ENCODE measurements around the gene PROK1.

PROK1 gene

DNA sequence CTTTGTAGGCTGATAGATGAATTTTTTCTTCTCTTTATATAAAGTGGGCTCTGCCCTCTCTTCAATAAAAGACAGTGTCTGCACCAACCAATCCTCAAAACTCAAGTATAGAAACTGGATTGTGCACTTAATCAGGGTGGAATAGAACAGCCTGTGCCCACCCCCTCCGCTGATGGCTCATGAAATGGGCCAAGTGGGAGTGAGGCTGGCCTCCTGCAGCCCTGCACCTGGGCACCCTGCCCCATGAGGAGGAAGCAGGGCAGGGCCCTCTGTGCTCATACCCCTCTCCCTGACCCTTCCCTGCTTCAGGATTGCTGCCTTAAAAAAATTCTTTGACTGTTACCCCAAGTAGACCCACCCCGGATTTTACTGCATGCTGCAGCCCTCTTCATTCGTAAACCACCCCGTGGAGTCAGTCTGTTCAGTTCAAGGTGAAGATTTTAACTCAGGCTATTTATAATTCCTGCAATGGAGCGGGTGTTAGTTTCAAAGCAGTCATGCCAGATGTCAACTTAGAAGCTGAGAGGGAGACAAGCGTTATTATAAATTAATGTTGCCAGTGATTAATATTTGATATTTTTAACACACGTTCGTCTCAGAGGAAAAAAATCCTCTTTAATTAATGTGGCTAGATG, 15.8 kb downstream of the PROK1 start:
- no peak for FAIRE-seq

DNA sequence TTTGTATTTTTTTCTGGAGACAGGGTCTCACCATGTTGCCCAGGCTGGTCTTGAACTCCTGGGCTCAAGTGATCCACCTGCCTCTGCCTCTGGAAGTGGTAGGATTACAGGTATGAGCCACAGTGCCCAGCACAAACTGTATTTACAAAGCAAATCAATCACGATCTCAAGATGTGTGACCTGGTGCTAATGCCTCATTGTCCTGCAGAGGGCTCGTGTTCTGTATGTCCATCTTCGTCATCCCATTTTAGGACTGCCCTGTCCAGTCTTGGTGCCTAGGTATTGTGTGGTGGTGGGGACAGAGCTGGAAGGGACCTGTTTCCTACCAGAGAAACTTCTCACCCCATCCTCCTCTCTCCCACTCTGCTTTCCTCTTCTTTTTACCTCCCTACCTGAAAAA, 20.2 kb downstream of the PROK1 start:
- no peak for FAIRE-seq

DNA sequence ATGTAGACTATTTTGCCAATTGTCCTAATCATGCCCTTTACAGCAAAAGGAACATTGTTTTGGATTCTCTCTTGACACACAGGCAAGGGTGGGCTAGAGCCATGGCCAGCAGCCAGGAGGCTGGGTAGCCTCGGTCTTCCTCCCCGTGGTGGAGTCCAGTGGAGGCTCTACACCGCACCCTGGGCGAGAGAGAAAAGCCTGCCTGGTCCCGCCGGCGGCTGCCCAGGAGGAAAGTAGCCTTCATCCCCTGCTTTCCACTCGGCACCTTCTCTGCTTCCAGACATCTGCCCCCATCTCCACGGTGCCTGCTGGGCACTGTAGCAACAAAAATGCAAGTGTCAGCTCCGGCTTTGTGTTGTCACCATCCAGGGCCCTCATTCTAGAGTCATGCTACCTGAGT, 21.6 kb downstream of the PROK1 start:
- no peak for FAIRE-seq

DNA sequence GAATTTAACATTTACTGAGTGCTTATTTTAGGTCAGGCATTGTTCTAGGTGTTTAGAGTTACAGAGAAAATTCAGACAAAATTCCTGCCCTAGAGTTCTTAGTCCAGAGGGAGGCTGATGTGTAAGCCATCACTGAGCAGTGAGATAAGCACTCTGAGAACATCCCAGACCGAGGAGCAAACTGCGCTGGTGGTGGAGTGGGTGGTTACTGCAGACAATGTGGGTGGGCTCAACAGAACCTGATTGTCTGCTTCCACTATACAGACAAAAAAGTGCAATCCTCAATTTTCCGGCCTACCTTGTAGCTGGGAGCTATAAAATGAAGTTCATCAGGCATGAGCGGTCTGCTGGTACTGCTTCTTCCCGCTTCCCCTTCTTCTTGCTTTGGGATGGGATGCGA, 23.5 kb downstream of the PROK1 start:
- no peak for FAIRE-seq

DNA sequence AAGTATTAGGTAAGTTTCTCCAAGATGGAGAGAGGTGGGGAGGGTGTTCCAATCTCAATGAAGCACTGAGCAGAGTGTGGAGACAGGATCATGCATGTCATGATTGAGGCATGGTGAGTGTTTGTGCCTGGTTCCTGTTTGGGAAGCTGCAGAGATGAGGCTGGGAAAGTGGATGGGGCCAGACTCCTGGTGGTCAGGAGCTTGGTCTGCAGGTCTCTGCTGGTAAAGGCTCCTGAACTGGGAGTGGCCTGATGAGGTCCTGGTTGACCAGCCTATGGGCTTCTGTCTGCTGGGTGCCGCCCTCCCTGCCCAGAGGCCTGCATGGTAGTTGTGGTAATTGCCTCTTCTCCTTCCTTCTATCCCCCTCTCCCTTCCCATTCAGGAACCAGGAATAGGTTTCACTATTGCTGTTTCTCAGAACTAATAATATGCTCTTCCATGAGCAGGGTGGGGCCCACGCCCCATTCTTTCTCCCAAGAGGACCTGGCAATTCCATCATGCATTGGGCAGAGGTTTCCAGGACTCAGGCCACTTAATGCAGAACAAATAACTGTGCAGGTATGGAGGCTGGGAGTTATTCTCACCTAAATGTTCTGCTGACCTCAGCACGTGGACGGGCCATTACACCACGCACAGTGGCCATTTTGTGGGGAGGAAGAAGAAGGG, 24.5 kb downstream of the PROK1 start:
- FAIRE-seq: no peak

DNA sequence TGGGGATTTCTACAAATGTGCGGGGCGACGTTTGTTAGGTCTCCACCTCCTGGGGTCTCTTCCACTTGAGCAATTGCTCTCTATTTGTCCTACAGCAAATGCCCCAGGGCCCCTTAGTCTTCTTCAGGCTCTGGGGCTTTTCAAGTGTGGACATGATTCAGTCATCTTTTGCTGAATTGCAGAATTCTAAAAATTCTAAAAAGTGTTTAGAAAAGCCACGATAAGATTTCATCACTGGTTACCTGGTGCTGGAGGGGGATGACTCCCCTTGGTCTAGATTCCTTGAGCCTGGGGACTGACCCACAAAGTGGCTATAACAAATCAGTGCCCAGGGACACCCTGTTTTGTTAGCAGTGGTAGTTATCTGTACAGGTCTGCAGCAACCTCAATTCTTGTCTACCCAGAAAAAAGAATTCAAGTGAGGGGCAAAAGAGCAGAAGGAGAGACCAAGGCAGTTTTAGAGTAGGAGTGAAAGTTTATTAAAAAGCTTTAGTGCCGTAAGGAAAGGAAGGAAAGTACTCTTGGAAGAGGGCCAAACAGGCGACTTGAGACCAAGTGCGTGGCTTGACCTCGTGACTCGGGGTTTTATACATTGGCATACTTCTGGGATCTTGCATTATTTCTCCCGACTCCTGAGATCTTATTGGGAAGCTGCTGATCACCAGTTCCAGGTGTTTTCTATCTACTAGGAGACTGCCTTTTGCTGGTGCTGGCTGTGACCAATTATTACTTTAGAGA, 25.2 kb downstream of the PROK1 start:
- FAIRE-seq: no peak

DNA sequence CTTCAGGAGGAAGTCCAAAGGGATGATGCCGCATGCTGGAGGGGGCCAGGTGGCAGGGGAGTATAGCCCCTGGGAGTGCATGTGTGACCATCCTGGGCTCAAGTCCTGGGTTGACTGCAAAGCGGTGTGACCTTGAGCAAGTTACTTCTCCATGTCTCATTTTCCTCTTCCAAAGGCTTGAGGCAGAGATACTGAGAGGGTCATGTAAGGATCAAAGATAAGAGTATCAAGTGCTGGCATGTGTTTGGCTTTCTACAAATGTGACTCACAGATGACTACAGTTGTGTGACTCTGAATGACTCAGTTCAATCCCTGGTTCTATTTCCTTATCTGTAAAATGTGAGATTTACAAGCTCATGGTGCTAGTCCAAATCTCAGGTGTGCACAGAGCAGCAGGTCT, 26.1 kb downstream of the PROK1 start:
- peak; percentile 51 for FAIRE-seq

DNA sequence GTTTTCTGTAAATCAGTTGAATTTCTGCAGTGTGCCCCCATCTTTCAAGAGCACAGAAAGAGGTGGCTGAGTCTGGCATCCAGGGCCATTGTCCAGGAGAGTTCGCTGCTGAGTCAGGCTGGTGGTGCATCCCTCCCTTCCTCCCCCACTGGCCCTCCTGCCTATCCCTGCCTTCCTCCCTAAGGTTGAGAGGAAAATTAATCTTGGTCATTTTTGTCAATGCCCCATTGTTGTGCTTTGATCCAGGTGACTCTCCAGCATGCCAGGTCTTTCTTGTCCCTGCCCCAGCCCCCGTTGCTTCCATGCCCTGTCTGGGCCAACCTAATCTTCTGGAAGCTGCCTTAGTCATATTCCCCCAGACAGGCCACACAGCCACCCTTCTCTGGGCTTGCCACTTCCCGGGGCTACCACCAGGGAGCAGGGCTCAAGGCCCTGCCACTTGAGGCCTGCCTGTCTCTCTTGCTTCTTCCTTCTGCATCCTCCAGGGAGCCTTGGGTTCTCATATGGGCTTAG, 26.6 kb downstream of the PROK1 start:
- no peak for FAIRE-seq

DNA sequence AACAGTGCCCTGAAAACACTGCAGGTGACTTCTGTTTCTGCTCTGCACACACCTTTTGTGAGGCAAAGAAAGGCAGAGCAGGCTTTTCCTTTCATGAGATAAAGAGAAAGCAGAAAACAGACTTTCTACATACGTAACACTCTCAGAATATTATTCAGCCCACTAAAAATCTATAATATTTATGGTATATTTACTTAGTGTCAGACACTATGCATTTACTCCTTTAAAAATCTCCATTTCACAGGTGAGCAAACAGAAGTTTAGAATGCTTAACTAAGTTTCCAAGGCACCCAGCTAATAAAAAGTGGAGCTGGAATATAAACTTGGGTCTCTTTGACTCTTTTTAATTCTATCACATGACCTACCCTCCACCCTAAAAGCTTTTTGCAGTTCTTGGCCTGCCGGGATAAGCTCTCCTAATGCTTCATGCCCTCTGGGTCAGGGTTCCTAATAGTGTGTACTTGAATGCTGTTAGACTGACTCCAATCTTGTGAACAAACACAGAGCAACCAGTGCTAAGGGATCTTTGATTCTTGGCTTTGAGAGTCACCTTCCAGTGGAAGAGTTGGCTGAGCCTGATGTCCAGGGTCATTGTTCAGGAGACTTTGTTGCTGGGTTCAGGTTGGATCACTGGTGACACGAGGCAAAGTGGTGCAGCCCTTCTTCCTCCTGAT, 27.2 kb downstream of the PROK1 start:
- FAIRE-seq: no peak

DNA sequence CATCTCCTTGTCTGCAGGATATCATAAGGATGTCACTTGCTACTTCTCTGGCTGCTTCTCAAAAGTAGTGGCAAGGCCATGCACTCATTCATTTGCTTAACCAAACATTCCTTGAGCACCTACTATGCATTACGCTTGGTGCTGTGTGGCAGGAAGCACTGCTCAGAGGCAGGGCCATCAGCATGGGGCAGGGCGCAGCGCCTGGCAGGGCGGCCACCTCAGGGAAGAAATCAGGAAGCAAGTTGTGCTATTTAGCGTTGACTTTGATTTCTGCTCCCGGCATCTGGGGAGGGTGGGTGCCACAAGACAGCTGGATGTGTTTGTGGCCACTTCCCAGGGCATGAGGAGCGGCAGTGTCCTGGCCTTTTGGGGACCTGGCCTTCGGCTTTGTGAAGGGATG, 27.9 kb downstream of the PROK1 start:
- FAIRE-seq: no peak

DNA sequence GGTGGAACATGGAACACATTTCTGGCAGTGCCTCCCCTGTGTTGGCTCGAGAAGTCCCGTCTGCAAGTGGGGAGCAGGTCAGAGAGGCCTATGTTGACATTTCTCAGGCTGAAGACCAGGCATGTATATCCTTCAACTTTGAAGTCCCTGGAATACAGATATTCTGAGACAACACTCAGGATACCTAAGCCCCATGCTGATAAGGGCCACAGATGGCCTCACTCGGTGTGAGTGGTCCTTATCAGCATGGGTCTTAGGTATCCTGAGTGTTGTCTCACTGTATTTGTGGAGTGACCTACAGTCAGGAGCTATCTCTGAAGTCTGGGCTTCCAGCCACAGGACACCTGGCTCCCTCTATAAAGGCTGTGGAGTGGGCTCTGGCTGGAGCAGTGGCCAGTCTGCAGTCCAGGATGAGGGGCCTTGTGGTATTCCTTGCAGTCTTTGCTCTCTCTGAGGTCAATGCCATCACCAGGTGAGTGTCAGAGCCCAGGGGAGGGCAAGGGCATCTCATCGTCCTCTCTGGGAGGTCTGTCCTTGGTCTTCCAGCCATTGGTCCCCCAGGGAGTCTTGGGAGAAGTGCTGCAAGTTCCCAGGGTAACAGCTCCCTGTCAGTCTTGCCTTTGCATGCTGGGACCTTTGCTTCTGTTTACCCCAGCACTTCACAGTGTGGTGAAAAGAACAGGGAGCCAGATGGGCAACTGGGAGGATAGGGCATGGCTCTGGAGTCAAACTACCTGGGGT, 29.6 kb downstream of the PROK1 start:
- FAIRE-seq: no peak

DNA sequence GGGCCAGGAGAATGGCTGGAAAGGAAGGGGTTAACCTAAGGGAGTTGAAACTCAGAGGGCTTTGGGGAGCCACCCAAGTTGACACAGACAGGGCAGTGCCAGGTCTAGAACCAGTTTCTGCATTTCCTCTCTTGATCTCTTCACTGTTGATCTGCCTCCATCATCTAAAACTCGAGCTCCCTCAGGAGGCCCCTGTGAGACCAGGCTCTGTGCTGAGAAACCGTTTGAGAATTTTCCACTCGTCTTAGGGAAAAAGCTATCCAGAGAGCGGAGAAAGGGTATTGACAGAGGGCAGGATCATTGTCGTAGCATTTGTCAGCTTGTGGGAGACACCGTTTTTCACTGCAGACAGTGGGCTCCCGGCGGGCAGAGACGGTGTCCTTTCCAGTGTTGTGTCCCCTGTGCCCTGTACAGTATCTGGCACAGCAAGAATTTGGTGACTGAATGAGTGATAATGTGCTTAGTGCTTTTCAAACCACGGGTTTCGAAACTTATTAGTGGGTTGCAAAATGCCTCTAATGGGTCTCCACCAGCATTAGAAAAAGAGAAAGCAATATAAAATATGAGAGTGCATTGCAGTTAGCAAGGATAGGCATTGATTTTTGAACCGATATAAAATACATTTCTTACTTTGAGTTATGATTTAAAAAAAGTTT, 31.1 kb downstream of the PROK1 start:
- no peak for FAIRE-seq

DNA sequence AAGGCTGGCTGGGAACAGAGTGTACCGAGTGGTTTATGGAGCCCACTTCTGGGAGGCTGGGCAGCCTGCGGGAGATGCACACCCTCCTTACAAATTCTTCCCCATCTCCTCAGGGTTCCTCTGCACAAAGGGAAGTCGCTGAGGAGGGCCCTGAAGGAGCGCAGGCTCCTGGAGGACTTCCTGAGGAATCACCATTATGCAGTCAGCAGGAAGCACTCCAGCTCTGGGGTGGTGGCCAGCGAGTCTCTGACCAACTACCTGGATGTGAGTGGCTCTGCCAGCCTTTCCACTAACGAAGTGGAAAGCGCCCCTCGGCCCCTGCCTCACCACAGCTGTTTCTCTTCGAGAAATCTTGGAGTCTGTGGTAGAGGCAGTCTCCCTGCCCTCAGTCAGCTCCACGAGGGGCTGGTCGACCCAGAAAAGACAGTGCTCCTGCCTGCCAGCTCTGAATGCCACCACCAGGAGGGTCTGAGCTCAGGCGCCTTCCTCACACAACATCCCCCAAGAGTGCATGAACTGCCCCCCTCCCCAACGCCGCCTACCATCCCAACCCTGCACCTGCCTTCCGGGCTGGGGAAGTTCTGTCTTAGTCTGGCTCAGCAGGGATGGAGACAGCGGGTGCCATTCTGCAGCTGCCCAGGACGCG, 31.8 kb downstream of the PROK1 start:
- FAIRE-seq: no peak

DNA sequence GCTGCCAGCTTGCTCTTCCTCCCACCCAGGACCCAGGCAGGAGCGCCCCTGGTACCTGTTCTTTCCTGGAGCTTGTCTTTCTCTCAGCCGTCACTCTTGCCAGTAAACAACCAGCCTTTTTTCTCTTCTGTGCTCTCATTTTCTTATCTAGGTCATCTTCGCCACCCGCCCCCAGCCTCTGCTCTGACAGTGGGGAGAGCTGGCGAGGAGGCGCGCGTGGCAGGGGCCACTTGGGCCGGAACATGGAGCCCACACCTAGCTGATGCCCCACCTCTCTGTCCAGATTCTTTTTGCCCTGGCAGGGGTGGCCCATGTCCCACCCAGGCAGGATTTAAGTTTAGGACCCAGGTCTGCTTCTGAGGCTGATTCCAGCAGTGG, 32.3 kb downstream of the PROK1 start:
- FAIRE-seq: no peak

DNA sequence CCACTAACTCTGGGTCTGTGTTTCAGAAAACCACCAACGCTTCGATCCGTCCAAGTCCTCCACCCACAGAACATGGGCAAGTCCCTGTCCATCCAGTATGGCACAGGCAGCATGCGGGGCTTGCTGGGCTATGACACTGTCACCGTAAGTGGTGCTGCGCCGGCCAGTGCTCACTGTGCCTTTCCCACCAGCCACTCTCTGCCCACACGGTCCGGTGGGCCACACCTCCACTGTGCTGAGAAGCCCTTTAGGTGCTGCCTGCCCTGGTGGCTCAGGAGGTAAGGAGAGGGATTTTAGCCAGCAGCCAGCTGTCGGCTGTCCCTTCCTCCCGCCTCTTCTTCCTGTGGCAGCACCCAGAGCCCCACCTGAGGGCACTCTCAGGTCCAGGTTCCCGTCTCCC, 33.9 kb downstream of the PROK1 start:
- FAIRE-seq: no peak

DNA sequence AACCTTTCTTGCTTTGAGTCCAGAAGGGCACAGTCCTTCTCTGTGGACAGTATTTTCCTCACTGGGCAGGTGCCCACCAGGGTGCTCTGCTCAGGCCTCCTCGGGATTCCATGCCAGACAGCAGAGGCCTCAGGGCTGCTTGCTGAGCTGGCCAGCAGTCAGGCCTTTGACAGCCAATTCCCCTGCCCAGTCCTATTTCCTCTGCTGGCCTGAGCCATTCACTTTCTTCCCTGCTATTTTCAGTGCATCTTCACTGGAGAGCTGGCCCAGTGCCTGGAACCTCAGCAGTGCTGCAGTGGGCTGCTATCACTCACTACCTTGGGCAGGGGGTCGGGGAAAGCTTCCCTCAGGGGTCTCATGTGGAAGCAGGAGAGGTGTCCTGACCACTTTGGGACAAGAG, 34.8 kb downstream of the PROK1 start:
- FAIRE-seq: no peak

DNA sequence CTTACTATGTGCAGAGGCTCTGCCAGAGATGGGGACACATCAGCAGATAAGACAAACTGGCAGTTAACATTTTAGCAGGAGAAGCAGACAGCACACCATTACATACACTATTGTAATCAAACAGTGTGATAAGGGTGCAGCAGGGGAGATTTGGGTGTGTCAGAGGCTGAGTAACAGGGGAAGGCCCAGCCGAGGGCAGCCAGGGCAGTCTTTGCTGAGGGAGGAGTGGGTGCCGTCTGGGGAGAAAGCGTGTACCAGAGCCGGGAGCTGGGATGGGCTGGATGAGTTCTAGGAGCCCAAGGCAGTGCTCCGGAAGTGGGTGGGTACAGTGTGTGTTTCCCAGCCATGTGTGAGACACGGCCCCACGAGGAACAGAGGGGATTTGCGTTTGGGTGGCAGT, 36.8 kb downstream of the PROK1 start:
- no peak for FAIRE-seq

DNA sequence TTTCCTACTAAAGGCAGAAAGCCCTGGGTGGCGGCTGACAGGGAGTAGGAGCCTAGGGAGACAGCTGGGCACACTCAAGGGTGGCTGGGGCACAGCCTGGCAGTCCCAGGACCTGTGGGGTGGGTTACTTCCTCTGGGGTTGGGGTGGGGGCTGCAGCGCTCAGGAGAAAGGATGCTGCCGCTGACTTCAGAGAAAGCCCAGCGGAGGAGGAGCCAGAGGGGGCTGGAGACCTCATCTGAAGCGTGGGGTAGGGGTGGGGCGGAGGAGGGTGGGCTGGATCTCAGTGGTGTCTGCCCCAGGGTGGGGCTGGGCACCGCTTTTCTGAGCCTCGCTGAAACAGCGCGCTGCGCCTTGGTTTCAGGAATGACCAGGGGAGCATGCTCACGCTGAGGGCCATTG, 37.2 kb downstream of the PROK1 start:
- FAIRE-seq: no peak

DNA sequence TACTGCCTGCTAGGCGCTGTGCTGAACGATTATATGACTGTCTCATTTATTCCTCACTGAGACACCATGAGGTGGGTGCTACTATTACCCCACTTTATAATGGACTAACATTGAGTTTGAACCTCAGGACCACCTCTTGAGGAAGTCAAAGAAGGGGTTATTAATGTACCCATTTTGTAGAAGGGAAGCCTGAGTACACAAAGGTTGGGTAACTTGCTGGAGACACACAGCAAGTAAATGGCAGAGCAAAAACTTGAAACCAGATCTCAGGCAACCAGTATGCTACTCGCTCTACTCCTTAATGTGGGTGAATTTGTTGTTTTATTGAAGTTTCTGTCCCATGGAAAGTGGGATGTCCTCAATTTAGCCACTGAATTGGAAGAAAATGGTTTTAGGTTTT, 37.9 kb downstream of the PROK1 start:
- no peak for FAIRE-seq

DNA sequence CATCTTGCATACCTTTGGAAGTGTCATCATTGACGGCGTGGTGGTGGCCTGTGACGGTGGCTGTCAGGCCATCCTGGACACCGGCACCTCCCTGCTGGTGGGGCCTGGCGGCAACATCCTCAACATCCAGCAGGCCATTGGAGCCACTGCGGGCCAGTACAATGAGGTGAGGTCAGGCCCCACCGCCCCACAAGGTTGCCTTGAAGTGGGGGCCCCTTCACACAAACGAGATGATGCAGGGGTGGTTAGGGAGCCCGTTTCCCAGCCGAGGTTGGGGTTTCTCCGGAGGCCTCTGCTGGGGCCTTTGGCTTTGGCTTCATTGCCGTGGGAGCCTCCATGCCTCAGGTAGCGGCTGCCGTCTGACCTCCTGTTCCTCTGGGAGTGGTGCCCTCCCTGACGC, 38.5 kb downstream of the PROK1 start:
- no peak for FAIRE-seq

DNA sequence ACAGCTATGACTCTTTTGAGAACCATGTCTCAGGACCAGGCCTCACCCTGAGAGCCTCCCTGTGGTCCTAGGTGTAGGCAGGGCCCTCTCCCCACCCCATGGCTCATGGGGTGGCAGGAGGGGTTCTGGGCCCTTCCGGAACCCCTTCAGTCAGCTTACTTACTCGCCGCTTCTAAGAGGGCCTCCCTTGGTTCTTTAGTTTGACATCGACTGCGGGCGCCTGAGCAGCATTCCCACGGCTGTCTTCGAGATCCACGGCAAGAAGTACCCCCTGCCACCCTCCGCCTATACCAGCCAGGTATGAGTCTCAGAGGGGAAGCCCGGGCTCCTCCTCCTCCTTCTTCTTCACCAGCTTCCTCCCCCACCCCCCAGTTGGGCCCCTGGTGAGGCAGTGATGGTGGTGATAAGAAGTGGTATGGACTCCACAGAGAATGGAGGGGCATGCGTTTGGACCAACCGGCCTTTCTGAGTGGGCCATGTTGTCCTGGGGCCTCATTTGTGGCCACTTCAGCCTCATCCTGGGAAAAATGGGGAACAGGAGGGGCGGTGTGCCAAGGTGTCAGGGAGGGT, 39.1 kb downstream of the PROK1 start:
- no peak for FAIRE-seq

Data from islet of Langerhans (tissue), 1 donor.